GM10266 (cell line): ENCODE measurements around the gene NF1.

Experiments
- DNase-seq: peaks from one replicate; pipeline ENCODE4 v3.0.0; 2012; ENCODE audit errors: extremely low spot score
- TF ChIP-seq, protein P1 (sequence below): IDR thresholded peaks from 2 replicates; pipeline ENCODE4 v1.5.1; 2012; ENCODE audit warnings: mild to moderate bottlenecking, low read depth; ENCODE audit not compliant: control insufficient read depth, insufficient read depth; ENCODE audit errors: missing control alignments

Gene NF1

DNA sequence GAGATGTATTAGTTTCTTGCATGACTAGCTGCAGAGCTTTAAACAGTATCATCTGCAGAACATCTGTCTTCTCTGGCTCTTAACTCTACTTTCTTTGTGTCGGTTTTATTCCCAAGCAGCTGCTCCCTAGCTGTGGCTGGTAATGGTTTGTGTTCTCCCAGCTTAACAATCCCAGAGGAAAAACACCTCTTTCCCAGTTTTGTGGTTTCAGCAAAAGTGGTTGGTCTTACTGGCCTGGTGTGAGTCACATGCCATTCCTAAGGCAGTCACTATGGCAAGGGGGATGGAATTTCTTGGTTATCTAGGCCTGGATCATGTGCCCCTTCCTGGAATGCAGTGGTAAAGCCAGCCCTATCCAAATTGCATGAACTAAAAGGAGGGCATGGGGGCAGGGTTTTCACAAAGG, 174.8 kb downstream of the NF1 start:
- DNase-seq: no peak
- TF ChIP-seq, protein P1, sequence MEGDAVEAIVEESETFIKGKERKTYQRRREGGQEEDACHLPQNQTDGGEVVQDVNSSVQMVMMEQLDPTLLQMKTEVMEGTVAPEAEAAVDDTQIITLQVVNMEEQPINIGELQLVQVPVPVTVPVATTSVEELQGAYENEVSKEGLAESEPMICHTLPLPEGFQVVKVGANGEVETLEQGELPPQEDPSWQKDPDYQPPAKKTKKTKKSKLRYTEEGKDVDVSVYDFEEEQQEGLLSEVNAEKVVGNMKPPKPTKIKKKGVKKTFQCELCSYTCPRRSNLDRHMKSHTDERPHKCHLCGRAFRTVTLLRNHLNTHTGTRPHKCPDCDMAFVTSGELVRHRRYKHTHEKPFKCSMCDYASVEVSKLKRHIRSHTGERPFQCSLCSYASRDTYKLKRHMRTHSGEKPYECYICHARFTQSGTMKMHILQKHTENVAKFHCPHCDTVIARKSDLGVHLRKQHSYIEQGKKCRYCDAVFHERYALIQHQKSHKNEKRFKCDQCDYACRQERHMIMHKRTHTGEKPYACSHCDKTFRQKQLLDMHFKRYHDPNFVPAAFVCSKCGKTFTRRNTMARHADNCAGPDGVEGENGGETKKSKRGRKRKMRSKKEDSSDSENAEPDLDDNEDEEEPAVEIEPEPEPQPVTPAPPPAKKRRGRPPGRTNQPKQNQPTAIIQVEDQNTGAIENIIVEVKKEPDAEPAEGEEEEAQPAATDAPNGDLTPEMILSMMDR: no peak

DNA sequence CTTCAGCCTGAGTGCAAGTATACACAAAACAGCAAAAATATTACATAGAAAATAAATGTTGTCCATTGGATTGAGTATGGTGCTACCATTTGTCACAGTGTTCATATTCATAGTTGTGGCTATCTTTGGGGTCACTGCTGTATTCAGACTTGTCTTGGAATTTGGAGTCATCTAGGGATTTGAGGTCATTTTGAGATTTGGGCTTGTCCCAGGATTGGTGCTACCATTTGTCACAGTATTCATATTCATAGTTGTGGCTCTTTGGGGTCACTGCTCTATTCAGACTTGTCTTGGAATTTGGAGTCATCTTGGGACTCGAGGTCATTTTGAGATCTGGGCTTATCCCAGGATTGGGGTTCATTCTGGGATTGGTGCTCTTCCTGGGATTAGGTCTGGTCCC, 177.5 kb downstream of the NF1 start:
- no peak for DNase-seq
- TF ChIP-seq, protein P1: no peak

DNA sequence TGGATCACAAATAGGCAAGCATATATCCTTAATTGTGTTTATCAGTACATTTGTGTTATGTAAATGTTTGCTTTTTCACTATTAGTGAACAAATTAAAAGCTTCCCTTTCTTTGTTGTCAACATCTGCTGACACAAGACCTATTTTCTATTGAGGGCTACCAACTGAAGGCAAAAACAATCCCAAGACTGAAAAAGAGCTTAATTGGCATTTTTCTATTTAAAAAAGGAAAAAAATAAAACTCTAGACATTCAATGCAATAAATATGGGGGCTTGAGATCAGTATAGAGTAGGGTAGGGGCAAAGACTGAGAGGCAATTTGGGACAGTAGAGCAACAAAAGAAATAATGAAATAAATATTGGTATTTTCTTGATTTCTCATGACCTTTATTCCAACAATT, 178.0 kb downstream of the NF1 start:
- no peak for DNase-seq
- TF ChIP-seq, protein P1: no peak

DNA sequence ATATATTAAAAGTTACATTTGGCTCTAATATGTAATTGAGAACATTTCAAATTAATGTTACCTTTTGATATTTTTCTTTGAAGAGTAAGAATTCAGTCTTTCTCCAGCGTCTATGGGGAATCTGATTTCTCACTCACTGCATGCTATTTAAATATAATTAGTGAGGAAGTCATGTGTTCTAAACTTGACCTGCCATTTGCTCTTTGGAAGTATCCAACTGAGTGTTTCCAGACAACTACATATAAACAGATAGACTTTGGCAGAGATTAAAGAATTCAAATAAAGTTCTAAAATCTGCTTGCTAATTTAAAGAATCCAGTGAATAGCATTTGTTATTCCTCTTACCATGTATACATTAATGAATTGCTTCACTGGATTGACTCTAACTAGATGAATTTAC, 178.7 kb downstream of the NF1 start:
- TF ChIP-seq, protein P1: no peak
- no peak for DNase-seq

DNA sequence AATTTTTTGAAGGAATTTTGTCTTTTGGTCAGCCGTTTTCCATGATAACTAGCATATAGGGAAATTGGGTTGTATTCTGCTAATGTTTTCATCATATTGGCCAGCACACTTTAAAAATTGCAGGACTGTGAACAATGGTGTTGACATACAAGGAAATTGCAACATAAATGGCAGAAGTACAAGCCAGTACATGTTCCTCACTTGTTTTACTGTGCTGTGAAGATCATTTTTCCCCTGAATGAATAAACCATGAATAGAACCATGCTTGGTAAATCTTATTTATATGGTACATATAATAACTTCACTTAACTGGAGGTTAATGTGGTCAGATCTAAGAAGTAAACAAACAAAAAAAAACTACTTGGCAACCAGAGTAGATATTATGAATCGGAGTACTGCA, 179.5 kb downstream of the NF1 start:
- TF ChIP-seq, protein P1: no peak
- no peak for DNase-seq

DNA sequence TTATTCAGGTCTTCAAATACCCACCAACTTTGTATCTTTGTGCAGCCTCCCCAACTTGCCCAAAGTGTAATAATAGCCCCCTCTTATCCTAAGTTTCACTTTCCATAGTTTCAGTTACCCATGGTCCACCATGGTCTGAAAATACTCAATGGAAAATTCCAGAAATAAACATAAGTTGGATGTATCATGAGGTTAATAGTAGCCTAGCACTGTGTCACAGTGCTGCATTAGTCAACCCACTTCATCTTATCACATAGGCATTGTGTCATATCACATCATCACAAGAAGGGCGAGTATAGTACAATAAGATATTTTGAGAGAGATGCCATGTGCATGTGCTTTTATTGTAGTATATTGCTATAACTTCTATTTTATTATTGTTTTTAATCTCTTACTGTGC, 180.3 kb downstream of the NF1 start:
- DNase-seq: no peak
- TF ChIP-seq, protein P1: no peak

DNA sequence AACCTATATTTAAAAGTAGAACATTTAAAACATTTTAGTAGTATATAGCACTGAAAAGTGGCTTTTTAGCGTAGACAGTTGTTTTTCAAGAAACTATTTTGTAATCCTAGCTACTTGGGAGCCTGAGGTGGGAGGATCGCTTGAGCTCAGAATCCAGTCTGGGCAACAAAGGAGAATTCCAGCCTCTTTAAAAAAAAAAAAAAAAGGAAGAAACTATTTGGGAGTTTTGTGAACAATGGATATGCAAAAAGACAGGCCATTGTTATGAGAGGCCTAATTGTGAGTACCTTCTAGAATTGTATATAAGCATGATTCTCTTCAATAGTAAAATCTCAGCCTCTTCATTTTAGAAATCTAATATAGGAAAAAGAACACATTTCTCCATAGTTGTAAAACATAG, 184.6 kb downstream of the NF1 start:
- TF ChIP-seq, protein P1: no peak
- DNase-seq: no peak

DNA sequence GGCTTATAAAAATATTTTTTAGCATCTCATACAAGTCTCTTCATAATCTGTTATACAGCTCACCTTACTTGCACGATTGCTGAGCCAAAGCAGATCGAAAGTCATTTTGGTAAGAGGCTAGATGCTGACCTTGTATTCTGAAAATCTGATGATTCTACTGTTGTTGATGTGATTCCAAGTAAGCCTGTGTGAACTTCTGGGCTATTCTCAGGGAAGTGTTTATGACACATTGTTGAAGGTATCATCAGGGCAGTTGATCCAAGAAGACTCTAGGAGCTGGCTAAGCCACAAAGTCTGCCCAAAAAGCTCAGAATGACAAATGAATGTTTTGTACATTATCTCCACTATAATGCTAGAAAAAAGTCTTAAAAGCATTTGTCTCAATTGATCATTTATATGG, 186.3 kb downstream of the NF1 start:
- DNase-seq: no peak
- TF ChIP-seq, protein P1: no peak
